Bronchial epithelial cell (primary cell): Measurements from ENCODE around the gene ENDOD1. TPM values are rescaled to one million over a fixed set of nuclear protein-coding genes. Genes with fewer than 3 reads are reported as not detected.
"Not testable (repeated sequence)": the region's sequence is repeated elsewhere in the genome, so short reads cannot be mapped to it uniquely, and the experiment has no call there.

Experiments used
- DNase-seq: peaks from one replicate; pipeline ENCODE4 v3.0.0-alpha.2; 2010; ENCODE audit warnings: low read depth
- FAIRE-seq: peaks from 2 replicates; lab custom pipeline; 2011; peaks lifted over from hg19 to GRCh38; lab: Jason Lieb, UNC
- H3K27me3 ChIP-seq: 2 replicates; pipeline ENCODE4 v1.5.1; 2011; ENCODE audit warnings: low read length; ENCODE audit not compliant: control insufficient read depth, insufficient read depth
- H3K36me3 ChIP-seq: 2 replicates; pipeline ENCODE4 v1.5.1; 2011; ENCODE audit warnings: low read length; ENCODE audit not compliant: control insufficient read depth, insufficient read depth
- H3K4me3 ChIP-seq: 2 replicates; pipeline ENCODE4 v1.5.1; 2011; ENCODE audit warnings: mild to moderate bottlenecking, low read depth, low read length, control low read depth
- CTCF ChIP-seq: IDR thresholded peaks from 2 replicates; pipeline ENCODE4 v1.5.1; 2011; ENCODE audit warnings: mild to moderate bottlenecking, moderate library complexity, low read length, control low read depth, inconsistent platforms; ENCODE audit not compliant: insufficient read depth, severe bottlenecking
- total RNA-seq: library from RNA; depleted of rRNA; stranded (reverse); fragments of >200 nt; gene quantifications from 2 replicates; pipeline ENCODE4 v1.2.1, GENCODE V29; 2014

Gene ENDOD1
- total RNA-seq: 41.1 and 44.8 TPM in 2 replicates

GRCh38 chr11:95089620-95090542 lies at the start of gene ENDOD1:
Gene ENDOD1, plus strand, starts transcription at chr11:95089846. Its CDS starts 82 bp downstream, at chr11:95089928.
- DNase-seq: peak; percentile 70
- H3K27me3 ChIP-seq: no peaks in the 10 kb centered on the region
- no peak for TF ChIP-seq CTCF
- peak within 1 kb of the TSS; percentile 68 for H3K4me3 ChIP-seq
- no peaks in the 10 kb centered on the region for H3K36me3 ChIP-seq
- no peak for FAIRE-seq

- no peak for FAIRE-seq
- no peak for TF ChIP-seq CTCF
- peaks cover 2% of the 10 kb centered on the region for H3K27me3 ChIP-seq
Observed at GRCh38 chr11:95042239-95042638, 47.4 kb upstream of the ENDOD1 start.

GRCh38 chr11:95042906-95043305 lies 46.7 kb upstream of the ENDOD1 start:
- DNase-seq (no peak), FAIRE-seq (no peak)
- Histone ChIP-seq H3K27me3 (peaks cover 2% of the 10 kb centered on the region), H3K36me3 (no peaks in the 10 kb centered on the region), H3K4me3 (no peak overlapping the region)
- no peak for TF ChIP-seq CTCF

More at GRCh38 chr11:95042239-95042638, 47.4 kb upstream of the ENDOD1 start:
- no peak overlapping the region for H3K4me3 ChIP-seq
- no peak for DNase-seq
- no peaks in the 10 kb centered on the region for H3K36me3 ChIP-seq

- no peak for FAIRE-seq
- Histone ChIP-seq H3K4me3 (no peak overlapping the region), H3K27me3 (peaks cover 2% of the 10 kb centered on the region), H3K36me3 (no peaks in the 10 kb centered on the region)
- no peak for TF ChIP-seq CTCF
- no peak for DNase-seq
Observed at GRCh38 chr11:95044010-95044409, 45.6 kb upstream of the ENDOD1 start.

GRCh38 chr11:95045812-95046211 lies 43.8 kb upstream of the ENDOD1 start:
- no peak for DNase-seq
- no peak for FAIRE-seq
- no peak overlapping the region for H3K4me3 ChIP-seq
- no peaks in the 10 kb centered on the region for H3K36me3 ChIP-seq
- no peak for TF ChIP-seq CTCF
- H3K27me3 ChIP-seq: peaks cover 2% of the 10 kb centered on the region

- not testable (repeated sequence) for H3K4me3 ChIP-seq, H3K27me3 ChIP-seq, DNase-seq, H3K36me3 ChIP-seq
- FAIRE-seq: peak; percentile 98
Observed at GRCh38 chr11:95049122-95049521, 40.5 kb upstream of the ENDOD1 start, which contains the start of gene KDM4F. Gene KDM4F, plus strand, starts transcription at chr11:95049422.
